HG03025 (cell line): ENCODE measurements around the gene STRADB.

Source experiments
- ATAC-seq: cut with Tn5 transposase; IDR thresholded peaks from one replicate; pipeline ENCODE4 v1.9.1; 2021; ENCODE audit warnings: mild to moderate bottlenecking, moderate library complexity; ENCODE audit not compliant: unreplicated experiment, low FRiP score

STRADB gene

GRCh38 chr2:201523506-201523905 lies 72.0 kb downstream of the STRADB start:
- ATAC-seq = no peak
